Measurements from ENCODE around the gene RYR2. TPM values are rescaled to one million over a fixed set of nuclear protein-coding genes. Genes with fewer than 3 reads are reported as not detected.

Gene RYR2
- total RNA-seq, 1 experiment from 2014 or later: 2.8 TPM

DNA sequence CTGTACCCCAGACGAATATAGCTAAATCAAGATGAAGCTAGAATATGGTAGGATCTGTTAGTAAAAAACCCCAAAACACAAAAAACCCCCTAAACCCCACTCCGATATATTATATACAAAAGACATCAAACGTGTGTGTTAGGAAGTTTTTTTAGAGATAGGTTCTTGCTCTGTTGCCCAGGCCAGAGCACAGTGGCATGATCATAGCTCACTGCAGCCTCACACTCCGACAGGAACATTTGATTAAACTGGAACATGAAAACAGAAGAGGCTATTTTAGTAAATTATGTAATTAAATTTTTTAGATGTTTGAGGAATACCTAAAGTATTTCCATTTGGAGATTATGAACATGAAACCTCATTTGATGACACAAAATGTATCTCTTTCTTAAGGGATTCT, 8.2 kb upstream of the RYR2 start:
- no peak for TF ChIP-seq EZH2 (IDR thresholded peaks at IDR 0.05; ENCODE audit: borderline replicate concordance, low read depth, low read length, poor library complexity, severe bottlenecking)
- TF ChIP-seq, protein P1, sequence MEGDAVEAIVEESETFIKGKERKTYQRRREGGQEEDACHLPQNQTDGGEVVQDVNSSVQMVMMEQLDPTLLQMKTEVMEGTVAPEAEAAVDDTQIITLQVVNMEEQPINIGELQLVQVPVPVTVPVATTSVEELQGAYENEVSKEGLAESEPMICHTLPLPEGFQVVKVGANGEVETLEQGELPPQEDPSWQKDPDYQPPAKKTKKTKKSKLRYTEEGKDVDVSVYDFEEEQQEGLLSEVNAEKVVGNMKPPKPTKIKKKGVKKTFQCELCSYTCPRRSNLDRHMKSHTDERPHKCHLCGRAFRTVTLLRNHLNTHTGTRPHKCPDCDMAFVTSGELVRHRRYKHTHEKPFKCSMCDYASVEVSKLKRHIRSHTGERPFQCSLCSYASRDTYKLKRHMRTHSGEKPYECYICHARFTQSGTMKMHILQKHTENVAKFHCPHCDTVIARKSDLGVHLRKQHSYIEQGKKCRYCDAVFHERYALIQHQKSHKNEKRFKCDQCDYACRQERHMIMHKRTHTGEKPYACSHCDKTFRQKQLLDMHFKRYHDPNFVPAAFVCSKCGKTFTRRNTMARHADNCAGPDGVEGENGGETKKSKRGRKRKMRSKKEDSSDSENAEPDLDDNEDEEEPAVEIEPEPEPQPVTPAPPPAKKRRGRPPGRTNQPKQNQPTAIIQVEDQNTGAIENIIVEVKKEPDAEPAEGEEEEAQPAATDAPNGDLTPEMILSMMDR (conservative IDR thresholded peaks at IDR 0.05; ENCODE audit: low read depth, low read length): no peak
- Histone ChIP-seq H3K9me3 (ENCODE audit: low read depth, low read length, poor library complexity, severe bottlenecking) (no peaks in the 10 kb centered on the region), H3K4me1 (ENCODE audit: insufficient read depth, low read length, poor library complexity, severe bottlenecking) (peaks cover 6% of the 10 kb centered on the region), H3K36me3 (ENCODE audit: insufficient read depth, low read length, poor library complexity, severe bottlenecking) (no peaks in the 10 kb centered on the region), H3K4me3 (ENCODE audit: low read depth, low read length, poor library complexity, severe bottlenecking) (no peak overlapping the region), H3K27me3 (replicated peaks; ENCODE audit: insufficient read depth, low read depth, low read length, poor library complexity) (no peaks in the 10 kb centered on the region), H3K27ac (ENCODE audit: low read depth, low read length, poor library complexity, severe bottlenecking) (no peak overlapping the region)
- DNase-seq (ENCODE audit: low spot score): no peak
- no TSS peak for BruUV-seq (replicated peaks)
- CTCF ChIA-PET: interaction anchor here (1.4 kb wide), 1 partner anchor 353 kb away, joined by 3 read pairs; no protein-coding TSS in a partner anchor
- intact Hi-C loops (cut with micrococcal nuclease; ENCODE audit: unreplicated experiment): no loop called here
- POLR2A ChIA-PET (ENCODE audit: low non-redundant PET): no interaction called here

DNA sequence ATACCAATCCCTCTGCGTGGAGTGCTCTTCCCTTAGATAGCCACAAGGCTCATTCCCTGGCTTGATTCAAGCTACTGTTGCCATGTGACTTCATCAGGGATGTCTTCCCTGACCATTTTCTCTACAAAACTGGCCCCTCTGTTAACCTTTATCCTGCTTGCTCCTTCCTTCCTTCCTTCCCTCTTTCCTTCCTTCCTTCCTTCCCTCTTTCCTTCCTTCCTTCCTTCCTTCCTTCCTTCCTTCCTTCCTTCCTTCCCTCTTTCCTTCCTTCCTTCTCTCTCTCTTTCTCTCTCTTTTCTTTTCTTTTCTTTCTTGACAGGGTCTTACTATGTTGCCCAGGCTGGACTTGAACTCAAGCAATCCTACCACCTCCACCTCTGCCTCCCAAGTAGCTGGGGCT, 6.2 kb upstream of the RYR2 start:
- intact Hi-C loops (cut with micrococcal nuclease; ENCODE audit: unreplicated experiment): no loop called here
- CTCF ChIA-PET: no interaction called here
- Histone ChIP-seq H3K9me3 (ENCODE audit: low read depth, low read length, poor library complexity, severe bottlenecking) (no peaks in the 10 kb centered on the region), H3K27ac (ENCODE audit: low read depth, low read length, poor library complexity, severe bottlenecking) (no peak overlapping the region), H3K4me3 (ENCODE audit: low read depth, low read length, poor library complexity, severe bottlenecking) (no peak overlapping the region), H3K27me3 (replicated peaks; ENCODE audit: insufficient read depth, low read depth, low read length, poor library complexity) (no peaks in the 10 kb centered on the region), H3K4me1 (ENCODE audit: insufficient read depth, low read length, poor library complexity, severe bottlenecking) (peaks cover 6% of the 10 kb centered on the region), H3K36me3 (ENCODE audit: insufficient read depth, low read length, poor library complexity, severe bottlenecking) (no peaks in the 10 kb centered on the region)
- TF ChIP-seq, protein P1 (conservative IDR thresholded peaks at IDR 0.05; ENCODE audit: low read depth, low read length): no peak
- no peak for TF ChIP-seq EZH2 (IDR thresholded peaks at IDR 0.05; ENCODE audit: borderline replicate concordance, low read depth, low read length, poor library complexity, severe bottlenecking)
- POLR2A ChIA-PET (ENCODE audit: low non-redundant PET): no interaction called here
- BruUV-seq (replicated peaks): no TSS peak
- no peak for DNase-seq (ENCODE audit: low spot score)

DNA sequence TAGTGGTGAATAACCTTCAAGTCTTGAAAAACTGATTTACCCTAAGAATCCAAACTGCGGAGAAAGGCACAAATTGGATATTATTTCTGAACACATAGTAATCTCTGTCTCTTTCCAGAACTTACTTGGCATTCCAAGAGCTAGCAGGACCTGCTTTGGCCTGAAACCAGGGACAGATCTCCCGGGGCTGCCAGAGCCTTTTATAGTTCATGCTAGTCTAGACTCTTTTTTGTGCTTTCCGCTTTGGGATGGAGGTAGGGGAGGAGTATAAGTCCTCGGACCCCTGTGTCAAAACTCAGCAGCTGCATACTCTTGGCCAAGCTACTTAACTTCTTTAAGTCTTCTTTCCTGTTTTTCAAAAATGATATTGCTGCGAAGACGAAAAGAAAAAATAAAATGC, 3.8 kb upstream of the RYR2 start:
- BruUV-seq (replicated peaks): no TSS peak
- no peak overlapping the region for H3K4me3 ChIP-seq (ENCODE audit: low read depth, low read length, poor library complexity, severe bottlenecking)
- H3K27ac ChIP-seq (ENCODE audit: low read depth, low read length, poor library complexity, severe bottlenecking): no peak overlapping the region
- DNase-seq (ENCODE audit: low spot score): no peak
- H3K9me3 ChIP-seq (ENCODE audit: low read depth, low read length, poor library complexity, severe bottlenecking): no peaks in the 10 kb centered on the region
- CTCF ChIA-PET: no interaction called here
- H3K4me1 ChIP-seq (ENCODE audit: insufficient read depth, low read length, poor library complexity, severe bottlenecking): no peaks in the 10 kb centered on the region
- no peak for TF ChIP-seq EZH2 (IDR thresholded peaks at IDR 0.05; ENCODE audit: borderline replicate concordance, low read depth, low read length, poor library complexity, severe bottlenecking)
- TF ChIP-seq, protein P1 (conservative IDR thresholded peaks at IDR 0.05; ENCODE audit: low read depth, low read length): no peak
- POLR2A ChIA-PET (ENCODE audit: low non-redundant PET): no interaction called here
- no peaks in the 10 kb centered on the region for H3K36me3 ChIP-seq (ENCODE audit: insufficient read depth, low read length, poor library complexity, severe bottlenecking)
- H3K27me3 ChIP-seq (replicated peaks; ENCODE audit: insufficient read depth, low read depth, low read length, poor library complexity): no peaks in the 10 kb centered on the region
- intact Hi-C loops (cut with micrococcal nuclease; ENCODE audit: unreplicated experiment): no loop called here

Data from A673 (cell line).